HG03442 (cell line): Measurements from ENCODE around the gene TUBA3D.
A peak's percentile ranks its signal among the peaks of the same experiment; 100 is the strongest.
"Not testable (repeated sequence)": the region's sequence is repeated elsewhere in the genome, so short reads cannot be mapped to it uniquely, and the experiment has no call there.

Source experiments
- ATAC-seq: cut with Tn5 transposase; IDR thresholded peaks from one replicate; pipeline ENCODE4 v1.9.1; 2021; ENCODE audit warnings: mild to moderate bottlenecking, moderate library complexity; ENCODE audit not compliant: unreplicated experiment

The TUBA3D gene

DNA sequence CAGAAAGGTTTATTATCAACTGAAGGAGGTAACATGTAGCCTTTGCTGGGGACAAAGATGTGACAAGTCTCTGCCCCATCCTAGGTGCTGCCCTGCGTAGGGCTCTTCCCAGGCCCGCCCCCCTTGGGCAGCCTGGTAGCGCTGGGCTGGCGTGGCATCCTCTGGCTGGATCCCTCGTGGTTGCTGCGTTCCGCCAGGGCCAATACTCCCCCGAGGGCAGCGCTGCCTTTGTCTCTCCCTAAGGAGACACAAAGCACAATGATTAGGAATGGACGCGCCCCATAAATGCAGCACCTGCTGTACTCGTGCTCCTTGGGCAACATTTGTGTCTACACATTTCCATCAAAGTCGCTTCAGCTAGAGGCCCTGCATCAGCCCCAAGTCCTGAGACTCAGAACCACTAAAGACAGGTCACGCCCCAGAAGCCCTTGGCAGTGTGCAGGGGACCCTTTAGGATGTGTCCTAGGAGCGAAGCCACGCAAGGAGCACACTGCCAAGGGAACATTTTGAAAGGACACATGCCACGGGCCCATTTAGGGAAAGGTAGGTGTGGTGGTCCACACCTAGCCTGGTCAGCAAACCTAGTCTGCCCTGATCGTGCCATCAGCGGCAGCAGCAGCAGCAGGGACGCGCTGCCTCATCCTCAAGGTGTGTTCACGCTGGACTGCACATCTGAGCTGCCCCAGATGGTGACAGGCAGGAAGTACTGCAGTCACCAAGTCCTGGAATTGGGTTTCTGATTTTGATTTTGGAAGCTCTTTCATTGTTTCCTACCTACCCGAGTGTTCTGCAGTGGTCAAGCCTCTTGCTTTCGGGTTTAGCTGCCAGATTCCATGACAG is 8.3 kb downstream of the TUBA3D start:
- ATAC-seq = not testable (repeated sequence)

DNA sequence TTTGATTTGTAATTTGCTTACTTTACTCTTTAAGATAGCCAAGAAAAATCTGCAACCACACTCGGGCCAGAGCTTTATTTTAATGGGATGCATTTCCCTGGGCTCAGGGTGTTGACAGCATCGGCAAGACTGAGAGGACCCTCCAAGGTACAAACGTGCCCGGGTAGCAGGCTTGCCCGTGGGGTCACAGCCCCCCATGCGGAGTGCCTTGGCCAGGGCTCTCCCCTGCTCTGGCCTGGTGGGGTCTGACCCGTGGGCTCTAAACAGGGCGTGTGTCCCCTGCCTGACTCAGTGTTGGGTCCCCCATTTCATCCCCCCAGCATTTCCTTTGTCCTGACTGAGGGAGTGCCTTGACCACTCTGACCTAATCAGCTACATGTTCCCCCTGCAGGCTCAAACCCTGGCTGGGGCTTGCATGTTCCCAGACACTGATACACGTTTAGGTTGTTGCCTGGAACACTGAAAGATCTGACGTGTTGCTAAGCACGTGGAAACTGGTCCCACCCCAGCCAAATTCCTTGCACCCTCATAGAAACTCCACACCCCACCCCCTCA is 9.1 kb downstream of the TUBA3D start:
- ATAC-seq = not testable (repeated sequence)

DNA sequence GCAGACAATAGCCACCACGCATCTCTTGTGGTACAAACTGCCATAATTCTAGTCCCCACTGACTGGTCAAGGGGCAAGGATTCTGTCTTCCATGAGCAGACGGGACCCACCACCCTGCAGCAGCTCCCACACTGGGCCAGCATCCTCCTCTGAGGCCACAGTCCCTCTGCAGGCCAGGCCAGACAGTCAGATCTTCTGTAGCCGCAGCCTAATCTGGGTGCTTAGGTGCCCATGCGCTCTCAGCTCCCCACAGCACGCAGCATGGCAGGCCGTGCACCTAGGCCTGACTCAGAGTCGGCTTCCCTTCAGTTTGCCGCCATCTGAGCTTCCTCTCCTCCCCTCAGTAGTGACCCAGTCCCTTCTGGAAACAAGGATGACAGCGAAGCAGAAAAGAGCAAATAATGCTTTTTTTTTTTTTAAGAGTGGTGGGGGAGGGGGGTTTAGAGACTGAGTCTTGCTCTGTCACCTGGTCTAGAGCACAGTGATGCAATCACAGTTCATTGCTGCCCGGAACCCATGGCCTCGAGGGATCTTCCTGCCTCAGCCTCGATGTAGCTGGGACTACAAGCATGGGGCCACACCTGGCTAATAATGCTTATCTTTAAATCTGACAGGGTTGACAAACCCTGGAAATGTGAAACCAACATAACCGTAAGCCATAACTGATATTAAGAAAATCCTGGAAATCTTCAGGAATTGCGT is 10.4 kb downstream of the TUBA3D start:
- ATAC-seq = not testable (repeated sequence)

DNA sequence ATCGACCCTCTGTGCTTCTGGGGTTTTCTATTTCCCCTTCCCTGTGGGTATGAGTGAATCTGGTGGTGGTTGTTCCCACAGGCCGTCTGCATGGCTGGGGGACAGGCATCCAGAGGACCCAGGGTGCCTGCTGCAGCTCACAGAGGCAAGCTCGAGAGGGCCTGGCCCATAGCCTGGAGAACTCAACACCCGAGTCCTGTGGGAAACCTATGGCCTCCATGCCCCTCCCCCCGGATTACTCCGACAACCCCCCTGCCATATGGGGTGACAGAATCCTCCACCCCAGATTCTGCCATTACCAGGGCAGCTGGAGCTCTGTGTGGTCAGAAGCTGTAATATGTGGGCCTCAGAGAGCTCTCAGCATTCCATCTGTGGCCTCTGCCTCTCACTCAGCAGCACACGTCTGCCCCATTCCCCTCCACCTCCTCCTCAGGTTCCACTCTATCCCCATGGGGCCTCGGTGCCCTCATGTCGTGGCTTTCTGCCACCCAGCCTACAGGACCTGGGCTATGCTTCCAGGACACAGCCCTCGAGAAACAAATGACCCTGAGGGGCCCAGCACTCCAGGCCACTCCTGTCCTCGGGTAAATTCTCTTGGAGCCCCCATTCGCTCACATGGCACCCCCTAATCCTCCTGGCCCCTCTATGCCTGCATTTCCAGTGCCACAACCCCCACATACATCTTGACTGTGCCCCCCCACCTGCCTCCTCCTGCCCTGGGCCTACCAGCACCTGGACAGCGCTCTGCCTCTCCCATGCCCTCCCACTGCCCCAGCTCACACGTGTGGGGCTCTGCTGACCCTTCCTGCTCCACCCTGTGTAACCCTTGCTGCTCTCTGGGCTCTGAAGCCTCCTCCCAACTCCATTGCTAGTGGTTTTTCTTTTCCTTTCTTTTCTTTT is 12.6 kb downstream of the TUBA3D start:
- no peak for ATAC-seq

DNA sequence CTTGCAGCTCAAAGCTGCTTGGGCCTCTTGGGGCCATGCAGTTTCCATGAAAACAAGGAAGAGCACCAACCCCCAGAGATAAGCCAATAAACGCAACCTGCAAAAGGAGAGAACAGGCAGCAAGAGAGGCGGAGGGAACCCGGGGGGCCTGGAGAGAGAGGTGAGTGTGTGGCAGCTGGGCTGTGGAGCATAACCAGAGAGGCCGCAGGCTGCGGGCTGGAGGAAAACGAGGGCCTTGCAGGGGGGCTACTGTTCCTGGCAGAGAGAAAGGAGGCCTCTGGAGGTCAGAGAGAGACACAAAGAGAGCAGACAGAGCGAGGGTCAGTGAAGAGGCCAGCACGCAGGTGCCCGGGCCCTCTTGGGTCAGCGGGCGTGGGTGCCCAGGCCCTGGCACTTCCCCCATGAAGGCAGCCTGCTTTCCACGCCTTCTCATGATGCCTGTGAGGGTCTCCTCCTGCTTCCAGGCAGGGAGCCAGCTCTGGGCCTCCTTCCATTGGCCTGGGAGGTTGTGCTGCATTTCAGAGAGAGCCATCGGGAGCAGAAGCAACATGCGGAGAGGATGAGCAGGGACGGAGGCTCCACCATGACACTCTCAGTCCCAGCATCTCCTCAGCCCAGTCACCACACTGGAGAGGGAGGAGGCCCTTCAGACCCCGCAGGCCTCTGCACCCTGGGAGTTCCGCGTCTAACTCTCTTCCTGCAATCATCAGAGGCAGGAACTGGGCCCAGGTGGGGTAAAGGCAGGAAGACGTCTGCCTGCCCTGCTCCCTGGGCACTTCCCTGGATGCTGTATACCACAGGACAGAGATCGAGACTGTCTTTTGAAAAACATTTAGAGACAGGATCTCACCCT is 14.9 kb downstream of the TUBA3D start:
- ATAC-seq = not testable (repeated sequence)

DNA sequence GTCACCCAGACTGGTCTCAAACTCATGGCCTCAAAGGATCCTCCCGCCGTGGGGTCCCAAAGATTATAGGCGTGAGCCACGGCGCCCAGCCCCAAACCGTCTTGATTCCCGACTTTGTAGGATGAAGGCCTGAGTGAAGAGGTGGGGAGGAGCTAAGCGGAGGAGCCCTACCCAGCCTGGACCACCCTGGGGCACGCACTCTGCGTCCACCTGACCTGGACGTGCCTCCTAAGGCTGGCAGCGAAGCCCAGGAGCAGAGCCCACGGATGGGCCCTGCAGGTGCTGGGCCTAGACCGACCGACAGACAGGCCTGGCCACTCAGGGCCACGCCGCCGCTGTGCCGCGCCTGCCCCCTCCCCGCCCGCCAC is 15.5 kb downstream of the TUBA3D start:
- peak; percentile 4 for ATAC-seq

DNA sequence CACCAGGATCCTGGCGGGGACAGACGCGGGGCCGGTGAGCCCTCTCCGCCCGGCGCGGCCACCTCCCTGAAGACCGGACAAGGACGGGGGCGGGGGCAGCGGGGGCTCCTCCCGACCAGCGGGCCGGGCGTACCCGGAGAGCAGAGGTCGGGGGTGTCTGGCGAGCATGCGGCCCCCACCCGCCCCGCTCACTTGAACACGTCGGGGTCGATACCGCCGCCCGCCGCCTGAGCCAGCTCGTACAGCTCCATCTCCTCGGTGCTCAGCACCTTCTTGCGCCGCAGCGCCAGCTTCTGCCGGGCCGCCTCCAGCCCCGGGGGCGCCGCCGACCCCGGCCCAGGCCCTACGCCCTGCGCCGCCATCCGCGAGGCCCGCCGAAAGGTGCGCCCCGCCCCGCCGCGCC is 16.1 kb downstream of the TUBA3D start, which contains the start of gene MZT2A:
Gene MZT2A (minus strand): TSS at position 383 of the 403 bp plus-strand sequence. CDS start 21 bp downstream, at position 362.
- ATAC-seq = peak; percentile 14

DNA sequence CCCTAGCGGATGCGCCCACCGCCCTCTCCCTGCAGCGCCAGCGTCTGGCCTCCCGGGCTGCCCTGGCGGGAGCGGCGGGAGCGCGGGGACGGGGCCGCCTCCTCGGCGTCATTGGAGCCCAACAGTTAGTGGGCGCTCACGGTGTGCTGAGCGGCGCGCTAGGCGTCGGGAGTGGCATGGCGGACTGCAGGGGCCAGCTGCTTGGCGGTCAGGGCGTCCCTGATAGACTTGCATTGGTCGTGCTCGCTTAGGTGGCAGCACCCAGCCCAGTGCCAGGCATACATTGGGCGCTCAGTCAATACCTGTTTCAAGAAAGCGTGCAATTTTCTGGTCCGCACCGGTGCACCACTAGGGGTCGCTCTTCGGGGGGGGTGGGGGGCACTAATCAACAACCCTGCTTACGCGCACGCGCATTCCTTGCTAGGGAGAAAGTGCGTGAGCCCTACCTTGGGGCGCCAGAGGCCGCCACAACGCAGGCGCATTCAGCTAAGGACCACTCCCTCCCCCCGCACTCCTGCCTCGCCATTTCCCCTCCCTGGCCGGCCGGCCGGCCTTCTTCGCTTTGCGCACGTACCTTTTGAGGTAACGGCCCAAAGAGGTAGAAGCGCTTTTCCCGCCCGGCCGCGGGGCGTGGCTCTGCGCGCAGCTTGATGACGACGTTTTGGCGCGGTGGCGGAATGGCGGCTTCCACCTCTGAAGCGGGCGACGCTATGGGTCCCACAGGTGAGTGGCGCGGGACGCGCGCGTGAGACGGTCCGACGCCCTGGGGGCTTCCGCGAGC is 16.7 kb downstream of the TUBA3D start:
- peak; percentile 63 for ATAC-seq

DNA sequence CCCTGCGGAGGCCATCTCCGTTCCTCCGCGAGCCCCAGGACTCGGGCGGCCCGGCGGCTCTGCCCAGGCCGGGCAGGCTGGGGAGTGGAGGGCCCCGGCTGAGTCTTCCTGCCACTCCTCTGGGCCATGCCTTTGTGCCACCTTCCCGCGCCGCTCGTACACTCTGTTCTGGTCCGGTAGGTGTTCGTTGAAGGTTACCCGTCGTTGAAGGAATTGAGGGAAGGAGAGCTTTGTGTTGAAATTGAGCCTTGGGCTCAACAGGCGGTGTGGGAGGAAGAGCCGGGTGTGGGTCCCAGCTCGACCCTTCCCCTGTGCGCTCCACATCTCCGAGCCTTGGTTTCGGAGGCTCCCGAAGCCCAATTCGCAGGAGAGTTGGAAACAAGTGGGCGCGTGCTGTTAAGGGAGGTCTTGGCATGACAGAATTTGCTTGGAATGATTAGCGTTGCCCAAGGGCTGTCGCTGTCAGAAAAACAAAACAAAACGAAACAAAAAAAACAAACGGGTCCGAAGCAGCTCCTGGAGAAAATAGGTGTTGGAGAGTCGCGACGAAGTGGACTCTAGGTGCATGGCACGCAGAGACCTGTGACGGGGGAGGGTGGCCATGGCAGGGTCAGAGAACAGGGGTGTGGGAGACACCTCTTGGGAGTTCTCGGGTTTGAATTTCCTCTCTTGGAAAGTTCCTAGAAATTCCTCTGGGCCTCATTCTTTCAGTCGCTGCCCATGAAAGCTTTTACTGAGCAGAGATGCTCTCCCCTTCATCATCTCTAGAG is 17.5 kb downstream of the TUBA3D start:
- ATAC-seq = peak; percentile 15

DNA sequence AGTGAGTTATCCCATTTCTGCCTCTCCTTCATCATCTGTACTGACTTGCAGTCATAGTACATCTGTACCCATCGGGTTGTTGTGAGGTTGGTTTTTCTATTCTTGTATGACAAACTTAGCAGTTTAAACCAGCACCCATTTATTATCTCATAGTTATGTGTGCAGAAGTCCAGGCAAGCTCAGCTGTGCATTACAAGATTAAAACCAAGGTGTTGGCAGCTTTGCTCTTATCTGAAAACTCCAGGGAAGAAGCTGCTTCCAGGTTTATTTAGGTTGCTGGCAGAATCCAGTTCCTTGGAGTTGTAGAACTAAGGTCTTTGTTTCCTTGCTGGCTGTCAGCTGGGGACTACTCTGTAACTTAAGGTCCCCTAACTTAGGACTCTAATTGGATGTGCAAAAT is 19.6 kb downstream of the TUBA3D start:
- ATAC-seq = not testable (repeated sequence)

DNA sequence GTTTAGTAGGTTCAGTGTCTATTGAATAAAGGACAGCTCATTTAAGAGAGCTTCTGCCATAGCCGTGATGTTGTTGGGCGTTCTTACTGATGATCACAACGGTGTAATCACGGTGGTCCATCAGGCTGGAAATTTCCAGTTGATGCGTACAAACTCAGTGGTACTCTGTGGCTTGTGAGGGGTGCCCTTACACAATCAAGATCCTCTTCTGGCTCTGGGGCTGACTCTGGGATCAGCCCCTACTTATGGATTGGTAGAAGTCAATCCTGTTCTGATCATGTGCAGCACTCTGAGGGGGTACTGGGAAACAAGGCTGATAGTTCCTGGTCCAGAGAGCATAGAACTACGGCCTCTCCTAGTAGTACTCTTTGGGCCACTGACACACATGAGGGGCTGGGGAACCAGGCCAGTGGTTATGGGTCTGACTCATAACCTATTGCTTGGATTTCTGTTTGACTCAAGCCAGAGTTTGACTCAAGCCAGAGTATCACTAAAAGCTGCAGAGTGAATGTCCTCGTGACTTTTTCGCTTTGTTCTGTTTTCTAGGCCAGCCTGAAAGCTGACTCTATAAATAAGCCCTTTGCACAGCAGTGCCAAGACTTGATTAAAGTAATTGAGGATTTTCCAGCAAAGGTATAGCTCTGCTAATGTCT is 22.5 kb downstream of the TUBA3D start:
- peak; percentile 95 for ATAC-seq

DNA sequence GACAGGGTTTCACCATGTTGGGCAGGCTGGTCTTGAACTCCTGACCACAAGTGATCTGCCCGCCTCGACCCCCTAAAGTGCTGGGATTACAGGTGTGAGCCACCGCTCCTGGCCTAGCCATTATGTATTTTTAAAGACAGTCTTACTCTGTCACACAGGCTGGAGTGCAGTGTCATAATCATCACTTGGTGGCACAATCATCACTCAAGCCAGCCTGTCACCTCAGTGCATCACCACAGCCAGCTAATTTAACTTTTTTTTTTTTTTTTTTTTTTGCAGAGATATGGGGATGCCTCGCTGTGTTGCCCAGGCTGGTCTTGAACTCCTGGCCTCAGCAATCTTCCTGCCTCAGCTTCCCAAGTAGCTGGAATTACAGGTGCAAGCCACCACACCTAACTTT is 27.7 kb downstream of the TUBA3D start:
- not testable (repeated sequence) for ATAC-seq

DNA sequence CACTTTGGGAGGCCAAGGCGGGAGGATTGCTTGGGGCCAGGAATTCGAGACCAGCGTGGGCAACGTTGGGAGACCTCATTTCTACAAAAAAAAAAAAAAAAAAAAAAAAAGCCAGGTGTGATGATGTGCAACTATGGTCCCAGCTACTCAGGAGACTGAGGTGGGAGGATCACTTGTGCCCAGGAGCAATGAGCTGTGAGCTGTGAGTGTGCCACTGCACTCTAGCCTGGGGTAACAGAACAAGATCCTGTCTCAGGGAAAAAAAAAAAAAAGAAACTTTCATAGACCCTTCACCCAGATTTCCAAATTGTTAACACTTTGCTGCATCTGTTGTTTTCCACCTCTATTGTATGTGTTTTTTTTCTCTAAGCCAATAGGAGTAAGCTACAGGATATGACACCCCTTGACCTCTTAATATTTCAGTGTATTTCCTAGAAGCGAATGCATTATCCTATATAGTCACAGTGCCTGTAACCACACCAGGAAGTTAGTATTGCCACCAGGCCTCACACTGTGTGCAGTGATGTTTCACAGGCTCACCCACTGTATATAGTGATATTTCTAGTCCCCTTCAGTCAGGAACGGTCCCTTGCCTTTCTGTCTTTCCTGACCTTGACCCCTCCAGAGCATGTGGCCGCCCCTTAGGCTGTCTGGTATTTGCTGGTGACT is 28.3 kb downstream of the TUBA3D start:
- ATAC-seq = not testable (repeated sequence)

DNA sequence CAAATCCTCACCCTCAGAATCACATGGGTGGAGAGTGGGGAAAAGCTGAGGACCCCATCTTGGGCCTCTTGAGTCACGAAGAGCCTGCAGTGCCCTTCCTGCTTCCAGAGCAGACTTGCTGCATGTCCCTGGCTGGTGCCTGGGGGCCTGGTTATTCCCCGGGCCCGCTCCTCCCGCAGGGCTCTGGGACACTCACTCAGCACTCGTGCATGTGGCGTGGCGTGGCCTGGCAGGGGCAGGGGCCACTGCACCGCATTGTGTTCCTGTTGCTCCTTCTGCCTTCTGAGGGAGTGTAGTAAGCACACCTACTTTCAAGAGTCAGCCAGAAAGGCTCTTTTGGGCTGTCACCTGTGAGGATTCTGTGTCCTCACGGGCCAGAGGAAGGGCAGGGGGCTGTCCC is 33.7 kb downstream of the TUBA3D start:
- ATAC-seq = no peak

DNA sequence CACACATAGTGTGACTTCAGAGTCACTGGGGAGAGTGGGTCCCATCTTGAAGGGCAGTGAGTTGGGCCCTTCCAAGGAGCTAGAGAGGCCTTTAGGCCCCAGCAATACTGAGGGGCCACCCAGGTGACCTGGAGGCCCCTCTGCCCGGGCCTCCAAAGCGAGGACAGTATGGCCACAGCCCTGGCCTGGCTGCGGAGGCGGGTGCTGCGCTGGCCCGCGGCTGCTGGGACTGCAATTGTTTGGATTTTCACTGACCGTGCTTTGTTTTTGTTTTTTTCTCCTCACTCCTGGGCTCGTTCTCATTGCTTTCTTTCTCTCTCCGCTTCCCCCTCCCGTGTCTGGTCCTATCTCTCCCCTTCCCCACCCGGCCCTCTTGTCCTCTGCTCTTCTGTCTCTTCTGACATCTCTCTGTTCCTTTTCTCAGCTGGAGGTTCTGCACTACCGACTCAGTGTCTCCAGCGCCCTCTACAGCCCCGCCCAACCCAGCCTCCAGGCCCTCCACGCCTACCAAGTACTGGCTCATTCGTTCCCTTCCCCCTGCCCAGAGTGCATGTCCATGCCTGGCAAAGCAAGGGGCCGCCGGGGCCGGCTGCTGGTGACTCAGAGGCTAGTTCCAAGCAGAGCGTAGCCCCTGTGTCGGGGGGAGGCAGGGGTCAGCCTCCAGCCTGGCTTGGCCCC is 35.5 kb downstream of the TUBA3D start:
- not testable (repeated sequence) for ATAC-seq

DNA sequence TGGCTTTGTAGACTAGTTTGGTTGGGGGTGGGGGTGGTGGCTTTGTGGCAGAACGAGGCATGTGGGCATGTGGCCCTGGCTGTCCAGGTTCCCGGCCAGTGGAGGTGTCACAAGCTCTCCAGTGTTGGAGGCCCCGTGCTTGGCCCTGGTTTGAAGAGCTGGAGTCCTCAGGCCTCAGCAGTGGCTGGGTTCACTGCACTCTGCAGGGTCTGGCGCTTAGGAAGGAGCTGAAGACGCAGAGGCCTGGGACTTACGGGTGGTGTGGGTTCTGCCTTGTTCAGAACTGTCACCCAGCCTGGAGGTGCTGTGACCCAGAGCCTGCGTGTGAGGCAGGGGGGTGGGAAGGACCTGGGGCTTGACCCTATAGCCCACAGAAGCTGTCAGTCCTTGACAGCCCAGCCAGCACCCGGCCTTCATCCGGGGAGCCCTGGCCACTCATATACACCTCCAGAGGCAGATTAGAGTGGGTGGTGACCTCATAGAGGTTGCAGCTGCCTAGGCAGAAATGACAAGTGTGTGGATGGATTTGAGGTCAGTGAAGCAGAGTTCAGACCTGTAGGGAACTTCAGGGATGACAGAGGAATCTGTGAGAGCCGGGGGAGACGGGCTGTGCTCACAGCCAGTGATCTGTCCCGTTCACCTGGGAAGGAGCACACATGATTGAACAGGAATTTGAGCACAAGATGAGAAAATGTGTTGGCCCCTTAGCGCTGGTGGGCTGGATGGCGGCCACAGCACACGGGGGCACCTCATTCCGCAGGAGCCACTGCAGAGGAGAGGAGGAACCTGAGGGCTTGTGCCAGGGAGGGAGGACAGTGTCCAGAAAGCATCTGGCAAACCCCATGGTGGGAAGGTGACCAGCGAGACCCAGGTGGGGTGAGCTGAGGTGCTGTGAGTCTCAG is 36.3 kb downstream of the TUBA3D start:
- ATAC-seq = not testable (repeated sequence)
